ENCODE data around the gene SCYL1.

Gene SCYL1

DNA sequence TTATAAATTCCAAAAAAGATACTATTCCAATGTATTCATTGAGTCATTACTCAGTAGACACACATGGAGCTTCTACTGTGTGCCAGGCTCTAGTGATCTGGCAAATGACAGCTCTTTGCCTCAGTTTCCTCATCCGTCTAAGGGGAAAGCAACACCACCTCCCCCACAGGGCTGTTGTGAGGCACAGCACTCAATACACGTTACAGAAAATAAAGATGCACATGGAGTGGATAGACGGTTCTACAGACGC, 32.6 kb upstream of the SCYL1 start:
- no peak for DNase-seq

DNA sequence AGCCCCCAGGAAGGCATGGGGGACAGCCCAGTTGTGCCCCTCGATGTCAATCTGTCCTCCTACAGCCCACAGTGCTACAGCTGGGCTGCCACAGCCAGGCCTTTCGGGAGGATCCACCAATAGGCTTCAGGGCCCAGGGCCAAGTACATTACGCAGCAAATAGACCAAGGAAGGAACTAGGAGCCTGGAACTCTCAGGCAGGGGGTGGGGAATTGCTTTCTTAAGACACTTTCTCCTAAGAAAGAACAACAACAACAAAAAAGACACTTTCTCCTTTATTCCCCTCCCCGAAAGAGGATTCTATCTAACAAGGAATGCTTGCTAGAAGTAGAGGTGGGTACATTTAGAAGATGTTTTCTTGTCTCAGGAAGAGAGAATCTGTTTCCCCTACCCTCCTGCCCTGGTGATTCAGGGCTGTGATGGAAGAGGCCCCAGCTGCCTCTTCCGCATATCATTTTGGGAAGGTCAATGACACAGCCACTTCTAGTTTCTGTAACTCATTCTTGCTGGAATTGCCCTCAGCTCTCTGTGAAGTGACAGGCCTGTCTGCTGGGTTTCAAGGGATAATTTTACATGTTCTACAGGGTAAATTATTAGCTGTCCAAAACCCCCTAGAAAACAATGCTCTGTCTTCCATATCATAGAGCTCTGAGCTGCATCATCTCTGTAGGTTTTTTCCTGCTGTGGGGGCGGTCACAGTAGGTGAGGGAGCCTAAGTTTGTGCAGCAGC, 32.1 kb upstream of the SCYL1 start:
- DNase-seq = peak; percentile 55

DNA sequence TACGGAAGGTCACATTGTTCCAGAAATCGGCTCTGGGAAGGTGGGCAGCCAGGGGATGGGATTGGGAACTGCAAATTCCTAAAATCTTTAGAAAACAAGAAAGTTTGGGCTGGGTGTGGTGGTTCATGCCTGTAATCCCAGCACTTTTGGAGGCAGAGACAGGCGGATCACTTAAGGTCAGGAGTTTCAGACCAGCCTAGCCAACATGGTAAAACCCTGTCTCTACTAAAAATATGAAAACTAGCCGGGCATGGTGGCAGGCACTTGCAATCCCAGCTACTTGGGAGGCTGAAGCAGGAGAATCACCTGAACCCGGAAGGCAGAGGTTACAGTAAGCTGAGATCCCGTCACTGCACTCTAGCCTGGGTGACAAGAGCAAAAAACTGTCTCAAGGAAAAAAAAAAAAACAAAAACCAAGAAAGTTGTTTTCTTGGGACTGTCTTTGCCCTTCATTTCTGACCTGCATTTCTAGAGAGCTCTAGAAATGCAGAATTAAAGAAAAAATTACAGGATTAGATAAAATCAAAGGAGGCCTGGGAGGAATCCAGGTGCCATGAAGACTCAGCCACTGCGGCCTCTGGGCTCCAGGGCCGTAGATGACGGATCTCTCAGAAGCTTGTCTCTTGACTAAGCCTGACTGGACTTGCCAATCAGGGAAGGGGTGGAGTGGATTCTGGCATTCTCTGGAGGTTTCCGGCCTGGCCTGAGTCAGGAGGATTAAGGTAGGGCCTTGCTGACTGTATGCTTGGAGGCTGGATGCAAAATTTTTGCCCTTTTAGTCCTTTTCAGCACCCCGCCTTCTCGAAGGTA, 31.3 kb upstream of the SCYL1 start:
- no peak for DNase-seq

DNA sequence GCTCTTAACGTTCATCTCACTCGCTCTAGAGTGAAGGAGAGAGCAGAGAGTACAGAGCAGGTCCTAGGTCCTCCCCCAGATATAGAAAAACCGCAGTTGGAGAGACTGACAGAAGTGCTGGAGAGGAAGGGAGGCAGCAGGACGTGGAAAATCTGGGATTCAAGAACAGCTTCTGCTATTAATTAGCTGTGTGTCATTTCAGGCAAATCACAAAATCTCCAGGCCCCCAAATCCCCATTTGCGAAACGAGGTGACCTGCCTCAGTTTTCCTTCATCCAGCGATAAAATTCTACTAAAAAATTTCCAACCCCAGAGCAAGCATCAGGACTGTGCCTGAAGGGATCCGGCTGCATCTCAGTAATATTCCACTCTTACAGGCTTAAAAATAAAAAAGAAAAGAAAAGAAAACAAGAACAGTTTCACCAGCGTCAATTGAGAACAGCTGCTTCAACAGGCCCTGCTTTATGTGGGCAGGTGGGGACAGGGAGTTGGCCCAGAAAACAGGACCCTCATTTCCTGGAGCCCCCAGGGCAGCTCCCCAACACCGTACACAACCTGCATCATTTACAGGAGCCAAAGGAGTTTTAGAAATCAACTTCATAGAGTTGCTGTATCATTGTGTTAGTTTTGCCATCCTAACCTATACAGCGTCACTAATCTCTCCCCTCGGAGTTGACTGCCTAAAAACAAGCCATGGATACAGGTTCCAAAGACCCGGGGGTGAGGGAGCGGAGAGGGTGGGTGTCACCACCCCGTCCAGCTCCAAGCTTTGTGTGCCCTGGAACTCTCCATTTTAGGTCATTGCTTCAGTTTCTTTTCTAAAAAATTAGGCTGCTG, 28.4 kb upstream of the SCYL1 start:
- DNase-seq = peak; percentile 66

DNA sequence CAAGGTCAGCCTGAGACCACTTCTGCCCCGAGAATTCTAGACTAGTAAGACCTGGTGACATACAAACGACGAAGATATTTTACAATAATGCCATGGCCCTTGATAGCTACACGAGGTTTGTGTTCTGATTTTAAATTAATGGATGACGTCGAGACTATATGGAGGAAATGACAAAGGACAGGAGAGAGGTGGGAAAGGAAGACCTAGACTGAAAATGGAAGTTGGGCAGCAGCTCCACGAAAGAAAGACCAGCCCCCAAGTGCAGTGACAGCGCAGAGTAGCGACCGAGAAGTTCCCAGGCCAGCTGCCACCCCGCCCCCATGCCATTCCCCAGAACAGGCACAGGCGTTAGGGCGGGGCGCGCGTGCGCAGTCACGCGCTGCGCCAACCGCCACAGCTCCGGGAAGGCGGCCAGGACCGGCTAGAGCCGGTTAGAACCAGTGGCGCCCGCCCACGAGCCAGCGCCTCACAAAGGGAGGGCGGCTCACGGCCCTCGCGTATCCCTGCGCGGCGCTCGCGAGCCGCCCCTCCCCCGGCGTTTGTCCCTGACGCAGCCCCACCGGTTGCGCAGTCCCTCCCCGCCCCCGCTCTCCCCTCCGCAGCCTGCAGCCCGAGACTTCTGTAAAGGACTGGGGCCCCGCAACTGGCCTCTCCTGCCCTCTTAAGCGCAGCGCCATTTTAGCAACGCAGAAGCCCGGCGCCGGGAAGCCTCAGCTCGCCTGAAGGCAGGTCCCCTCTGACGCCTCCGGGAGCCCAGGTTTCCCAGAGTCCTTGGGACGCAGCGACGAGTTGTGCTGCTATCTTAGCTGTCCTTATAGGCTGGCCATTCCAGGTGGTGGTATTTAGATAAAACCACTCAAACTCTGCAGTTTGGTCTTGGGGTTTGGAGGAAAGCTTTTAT, 27.5 kb upstream of the SCYL1 start:
- DNase-seq = peak; percentile 97

DNA sequence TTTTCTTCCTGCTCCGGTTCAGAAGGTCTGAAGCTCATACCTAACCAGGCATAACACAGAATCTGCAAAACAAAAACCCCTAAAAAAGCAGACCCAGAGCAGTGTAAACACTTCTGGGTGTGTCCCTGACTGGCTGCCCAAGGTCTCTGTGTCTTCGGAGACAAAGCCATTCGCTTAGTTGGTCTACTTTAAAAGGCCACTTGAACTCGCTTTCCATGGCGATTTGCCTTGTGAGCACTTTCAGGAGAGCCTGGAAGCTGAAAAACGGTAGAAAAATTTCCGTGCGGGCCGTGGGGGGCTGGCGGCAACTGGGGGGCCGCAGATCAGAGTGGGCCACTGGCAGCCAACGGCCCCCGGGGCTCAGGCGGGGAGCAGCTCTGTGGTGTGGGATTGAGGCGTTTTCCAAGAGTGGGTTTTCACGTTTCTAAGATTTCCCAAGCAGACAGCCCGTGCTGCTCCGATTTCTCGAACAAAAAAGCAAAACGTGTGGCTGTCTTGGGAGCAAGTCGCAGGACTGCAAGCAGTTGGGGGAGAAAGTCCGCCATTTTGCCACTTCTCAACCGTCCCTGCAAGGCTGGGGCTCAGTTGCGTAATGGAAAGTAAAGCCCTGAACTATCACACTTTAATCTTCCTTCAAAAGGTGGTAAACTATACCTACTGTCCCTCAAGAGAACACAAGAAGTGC, 26.7 kb upstream of the SCYL1 start:
- peak; percentile 71 for DNase-seq

DNA sequence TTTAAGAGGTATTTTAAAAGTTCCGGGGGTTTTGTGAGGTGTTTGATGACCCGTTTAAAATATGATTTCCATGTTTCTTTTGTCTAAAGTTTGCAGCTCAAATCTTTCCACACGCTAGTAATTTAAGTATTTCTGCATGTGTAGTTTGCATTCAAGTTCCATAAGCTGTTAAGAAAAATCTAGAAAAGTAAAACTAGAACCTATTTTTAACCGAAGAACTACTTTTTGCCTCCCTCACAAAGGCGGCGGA, 26.2 kb upstream of the SCYL1 start:
- DNase-seq = peak; percentile 78

DNA sequence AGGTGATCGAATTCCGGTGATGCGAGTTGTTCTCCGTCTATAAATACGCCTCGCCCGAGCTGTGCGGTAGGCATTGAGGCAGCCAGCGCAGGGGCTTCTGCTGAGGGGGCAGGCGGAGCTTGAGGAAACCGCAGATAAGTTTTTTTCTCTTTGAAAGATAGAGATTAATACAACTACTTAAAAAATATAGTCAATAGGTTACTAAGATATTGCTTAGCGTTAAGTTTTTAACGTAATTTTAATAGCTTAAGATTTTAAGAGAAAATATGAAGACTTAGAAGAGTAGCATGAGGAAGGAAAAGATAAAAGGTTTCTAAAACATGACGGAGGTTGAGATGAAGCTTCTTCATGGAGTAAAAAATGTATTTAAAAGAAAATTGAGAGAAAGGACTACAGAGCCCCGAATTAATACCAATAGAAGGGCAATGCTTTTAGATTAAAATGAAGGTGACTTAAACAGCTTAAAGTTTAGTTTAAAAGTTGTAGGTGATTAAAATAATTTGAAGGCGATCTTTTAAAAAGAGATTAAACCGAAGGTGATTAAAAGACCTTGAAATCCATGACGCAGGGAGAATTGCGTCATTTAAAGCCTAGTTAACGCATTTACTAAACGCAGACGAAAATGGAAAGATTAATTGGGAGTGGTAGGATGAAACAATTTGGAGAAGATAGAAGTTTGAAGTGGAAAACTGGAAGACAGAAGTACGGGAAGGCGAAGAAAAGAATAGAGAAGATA, 25.7 kb upstream of the SCYL1 start, which contains the start of gene MALAT1:
MALAT1 (plus strand) TSS at position 69 of the 736 bp plus-strand sequence.
- peak; percentile 36 for DNase-seq

DNA sequence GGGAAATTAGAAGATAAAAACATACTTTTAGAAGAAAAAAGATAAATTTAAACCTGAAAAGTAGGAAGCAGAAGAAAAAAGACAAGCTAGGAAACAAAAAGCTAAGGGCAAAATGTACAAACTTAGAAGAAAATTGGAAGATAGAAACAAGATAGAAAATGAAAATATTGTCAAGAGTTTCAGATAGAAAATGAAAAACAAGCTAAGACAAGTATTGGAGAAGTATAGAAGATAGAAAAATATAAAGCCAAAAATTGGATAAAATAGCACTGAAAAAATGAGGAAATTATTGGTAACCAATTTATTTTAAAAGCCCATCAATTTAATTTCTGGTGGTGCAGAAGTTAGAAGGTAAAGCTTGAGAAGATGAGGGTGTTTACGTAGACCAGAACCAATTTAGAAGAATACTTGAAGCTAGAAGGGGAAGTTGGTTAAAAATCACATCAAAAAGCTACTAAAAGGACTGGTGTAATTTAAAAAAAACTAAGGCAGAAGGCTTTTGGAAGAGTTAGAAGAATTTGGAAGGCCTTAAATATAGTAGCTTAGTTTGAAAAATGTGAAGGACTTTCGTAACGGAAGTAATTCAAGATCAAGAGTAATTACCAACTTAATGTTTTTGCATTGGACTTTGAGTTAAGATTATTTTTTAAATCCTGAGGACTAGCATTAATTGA, 25.0 kb upstream of the SCYL1 start:
- peak; percentile 23 for DNase-seq

DNA sequence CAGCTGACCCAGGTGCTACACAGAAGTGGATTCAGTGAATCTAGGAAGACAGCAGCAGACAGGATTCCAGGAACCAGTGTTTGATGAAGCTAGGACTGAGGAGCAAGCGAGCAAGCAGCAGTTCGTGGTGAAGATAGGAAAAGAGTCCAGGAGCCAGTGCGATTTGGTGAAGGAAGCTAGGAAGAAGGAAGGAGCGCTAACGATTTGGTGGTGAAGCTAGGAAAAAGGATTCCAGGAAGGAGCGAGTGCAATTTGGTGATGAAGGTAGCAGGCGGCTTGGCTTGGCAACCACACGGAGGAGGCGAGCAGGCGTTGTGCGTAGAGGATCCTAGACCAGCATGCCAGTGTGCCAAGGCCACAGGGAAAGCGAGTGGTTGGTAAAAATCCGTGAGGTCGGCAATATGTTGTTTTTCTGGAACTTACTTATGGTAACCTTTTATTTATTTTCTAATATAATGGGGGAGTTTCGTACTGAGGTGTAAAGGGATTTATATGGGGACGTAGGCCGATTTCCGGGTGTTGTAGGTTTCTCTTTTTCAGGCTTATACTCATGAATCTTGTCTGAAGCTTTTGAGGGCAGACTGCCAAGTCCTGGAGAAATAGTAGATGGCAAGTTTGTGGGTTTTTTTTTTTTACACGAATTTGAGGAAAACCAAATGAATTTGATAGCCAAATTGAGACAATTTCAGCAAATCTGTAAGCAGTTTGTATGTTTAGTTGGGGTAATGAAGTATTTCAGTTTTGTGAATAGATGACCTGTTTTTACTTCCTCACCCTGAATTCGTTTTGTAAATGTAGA, 24.3 kb upstream of the SCYL1 start:
- peak; percentile 74 for DNase-seq

DNA sequence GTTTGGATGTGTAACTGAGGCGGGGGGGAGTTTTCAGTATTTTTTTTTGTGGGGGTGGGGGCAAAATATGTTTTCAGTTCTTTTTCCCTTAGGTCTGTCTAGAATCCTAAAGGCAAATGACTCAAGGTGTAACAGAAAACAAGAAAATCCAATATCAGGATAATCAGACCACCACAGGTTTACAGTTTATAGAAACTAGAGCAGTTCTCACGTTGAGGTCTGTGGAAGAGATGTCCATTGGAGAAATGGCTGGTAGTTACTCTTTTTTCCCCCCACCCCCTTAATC, 23.8 kb upstream of the SCYL1 start:
- DNase-seq = no peak

DNA sequence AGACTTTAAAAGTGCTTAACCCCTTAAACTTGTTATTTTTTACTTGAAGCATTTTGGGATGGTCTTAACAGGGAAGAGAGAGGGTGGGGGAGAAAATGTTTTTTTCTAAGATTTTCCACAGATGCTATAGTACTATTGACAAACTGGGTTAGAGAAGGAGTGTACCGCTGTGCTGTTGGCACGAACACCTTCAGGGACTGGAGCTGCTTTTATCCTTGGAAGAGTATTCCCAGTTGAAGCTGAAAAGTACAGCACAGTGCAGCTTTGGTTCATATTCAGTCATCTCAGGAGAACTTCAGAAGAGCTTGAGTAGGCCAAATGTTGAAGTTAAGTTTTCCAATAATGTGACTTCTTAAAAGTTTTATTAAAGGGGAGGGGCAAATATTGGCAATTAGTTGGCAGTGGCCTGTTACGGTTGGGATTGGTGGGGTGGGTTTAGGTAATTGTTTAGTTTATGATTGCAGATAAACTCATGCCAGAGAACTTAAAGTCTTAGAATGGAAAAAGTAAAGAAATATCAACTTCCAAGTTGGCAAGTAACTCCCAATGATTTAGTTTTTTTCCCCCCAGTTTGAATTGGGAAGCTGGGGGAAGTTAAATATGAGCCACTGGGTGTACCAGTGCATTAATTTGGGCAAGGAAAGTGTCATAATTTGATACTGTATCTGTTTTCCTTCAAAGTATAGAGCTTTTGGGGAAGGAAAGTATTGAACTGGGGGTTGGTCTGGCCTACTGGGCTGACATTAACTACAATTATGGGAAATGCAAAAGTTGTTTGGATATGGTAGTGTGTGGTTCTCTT, 23.2 kb upstream of the SCYL1 start:
- peak; percentile 51 for DNase-seq

DNA sequence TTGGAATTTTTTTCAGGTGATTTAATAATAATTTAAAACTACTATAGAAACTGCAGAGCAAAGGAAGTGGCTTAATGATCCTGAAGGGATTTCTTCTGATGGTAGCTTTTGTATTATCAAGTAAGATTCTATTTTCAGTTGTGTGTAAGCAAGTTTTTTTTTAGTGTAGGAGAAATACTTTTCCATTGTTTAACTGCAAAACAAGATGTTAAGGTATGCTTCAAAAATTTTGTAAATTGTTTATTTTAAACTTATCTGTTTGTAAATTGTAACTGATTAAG, 22.7 kb upstream of the SCYL1 start:
- no peak for DNase-seq

DNA sequence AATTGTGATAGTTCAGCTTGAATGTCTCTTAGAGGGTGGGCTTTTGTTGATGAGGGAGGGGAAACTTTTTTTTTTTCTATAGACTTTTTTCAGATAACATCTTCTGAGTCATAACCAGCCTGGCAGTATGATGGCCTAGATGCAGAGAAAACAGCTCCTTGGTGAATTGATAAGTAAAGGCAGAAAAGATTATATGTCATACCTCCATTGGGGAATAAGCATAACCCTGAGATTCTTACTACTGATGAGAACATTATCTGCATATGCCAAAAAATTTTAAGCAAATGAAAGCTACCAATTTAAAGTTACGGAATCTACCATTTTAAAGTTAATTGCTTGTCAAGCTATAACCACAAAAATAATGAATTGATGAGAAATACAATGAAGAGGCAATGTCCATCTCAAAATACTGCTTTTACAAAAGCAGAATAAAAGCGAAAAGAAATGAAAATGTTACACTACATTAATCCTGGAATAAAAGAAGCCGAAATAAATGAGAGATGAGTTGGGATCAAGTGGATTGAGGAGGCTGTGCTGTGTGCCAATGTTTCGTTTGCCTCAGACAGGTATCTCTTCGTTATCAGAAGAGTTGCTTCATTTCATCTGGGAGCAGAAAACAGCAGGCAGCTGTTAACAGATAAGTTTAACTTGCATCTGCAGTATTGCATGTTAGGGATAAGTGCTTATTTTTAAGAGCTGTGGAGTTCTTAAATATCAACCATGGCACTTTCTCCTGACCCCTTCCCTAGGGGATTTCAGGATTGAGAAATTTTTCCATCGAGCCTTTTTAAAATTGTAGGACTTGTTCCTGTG, 22.1 kb upstream of the SCYL1 start:
- DNase-seq = peak; percentile 47

DNA sequence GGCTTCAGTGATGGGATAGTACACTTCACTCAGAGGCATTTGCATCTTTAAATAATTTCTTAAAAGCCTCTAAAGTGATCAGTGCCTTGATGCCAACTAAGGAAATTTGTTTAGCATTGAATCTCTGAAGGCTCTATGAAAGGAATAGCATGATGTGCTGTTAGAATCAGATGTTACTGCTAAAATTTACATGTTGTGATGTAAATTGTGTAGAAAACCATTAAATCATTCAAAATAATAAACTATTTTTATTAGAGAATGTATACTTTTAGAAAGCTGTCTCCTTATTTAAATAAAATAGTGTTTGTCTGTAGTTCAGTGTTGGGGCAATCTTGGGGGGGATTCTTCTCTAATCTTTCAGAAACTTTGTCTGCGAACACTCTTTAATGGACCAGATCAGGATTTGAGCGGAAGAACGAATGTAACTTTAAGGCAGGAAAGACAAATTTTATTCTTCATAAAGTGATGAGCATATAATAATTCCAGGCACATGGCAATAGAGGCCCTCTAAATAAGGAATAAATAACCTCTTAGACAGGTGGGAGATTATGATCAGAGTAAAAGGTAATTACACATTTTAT, 21.4 kb upstream of the SCYL1 start:
- DNase-seq = no peak

DNA sequence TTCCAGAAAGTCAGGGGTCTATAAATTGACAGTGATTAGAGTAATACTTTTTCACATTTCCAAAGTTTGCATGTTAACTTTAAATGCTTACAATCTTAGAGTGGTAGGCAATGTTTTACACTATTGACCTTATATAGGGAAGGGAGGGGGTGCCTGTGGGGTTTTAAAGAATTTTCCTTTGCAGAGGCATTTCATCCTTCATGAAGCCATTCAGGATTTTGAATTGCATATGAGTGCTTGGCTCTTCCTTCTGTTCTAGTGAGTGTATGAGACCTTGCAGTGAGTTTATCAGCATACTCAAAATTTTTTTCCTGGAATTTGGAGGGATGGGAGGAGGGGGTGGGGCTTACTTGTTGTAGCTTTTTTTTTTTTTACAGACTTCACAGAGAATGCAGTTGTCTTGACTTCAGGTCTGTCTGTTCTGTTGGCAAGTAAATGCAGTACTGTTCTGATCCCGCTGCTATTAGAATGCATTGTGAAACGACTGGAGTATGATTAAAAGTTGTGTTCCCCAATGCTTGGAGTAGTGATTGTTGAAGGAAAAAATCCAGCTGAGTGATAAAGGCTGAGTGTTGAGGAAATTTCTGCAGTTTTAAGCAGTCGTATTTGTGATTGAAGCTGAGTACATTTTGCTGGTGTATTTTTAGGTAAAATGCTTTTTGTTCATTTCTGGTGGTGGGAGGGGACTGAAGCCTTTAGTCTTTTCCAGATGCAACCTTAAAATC, 20.8 kb upstream of the SCYL1 start:
- peak; percentile 49 for DNase-seq
